GM10847 (cell line): ENCODE measurements around the gene FKBP5.

ENCODE experiments used
- POLR2A ChIP-seq: IDR thresholded peaks from 2 replicates; pipeline ENCODE4 v1.6.1; 2011; ENCODE audit not compliant: insufficient read length; ENCODE audit errors: extremely low read depth

FKBP5 gene

DNA sequence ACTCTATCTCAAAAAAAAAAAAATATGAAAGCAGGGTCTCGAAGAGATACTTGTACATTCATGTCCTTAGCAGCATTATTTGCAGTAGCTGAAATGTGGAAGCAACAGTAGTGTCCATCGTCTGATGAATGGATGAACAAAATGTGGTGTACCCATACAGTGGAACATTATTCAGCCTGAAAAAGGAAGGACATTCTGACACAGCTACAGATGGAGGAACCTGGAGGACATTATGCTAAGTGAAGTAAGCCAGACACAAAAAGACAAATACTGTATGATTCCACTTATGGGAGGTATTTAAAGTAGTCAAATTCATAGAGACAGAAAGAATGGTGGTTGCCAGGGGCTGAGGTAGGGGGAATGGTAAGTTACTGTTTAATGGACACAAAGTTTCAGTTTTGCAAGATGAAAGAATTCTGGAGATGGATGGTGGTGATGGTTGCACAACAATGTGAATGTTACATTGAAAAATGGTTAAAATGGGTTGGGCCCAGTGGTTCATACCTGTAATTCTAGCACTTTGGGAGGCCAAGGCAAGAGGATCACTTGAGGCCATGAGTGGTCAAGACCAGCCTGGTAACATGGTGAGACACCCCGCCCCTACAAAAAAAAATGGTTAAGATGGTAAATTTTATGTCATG is 164.2 kb downstream of the FKBP5 start:
- TF ChIP-seq POLR2A: no peak
